GM21367 (cell line): Measurements from ENCODE around the gene ZNF333.
"Not testable (repeated sequence)": the region's sequence is repeated elsewhere in the genome, so short reads cannot be mapped to it uniquely, and the experiment has no call there.

Source experiments
- ATAC-seq: cut with Tn5 transposase; IDR thresholded peaks from one replicate; pipeline ENCODE4 v1.9.1; 2021; ENCODE audit not compliant: unreplicated experiment

Gene ZNF333

GRCh38 chr19:14767466-14767971, 77.7 kb downstream of the ZNF333 start:
- no peak for ATAC-seq

GRCh38 chr19:14768001-14768400, 78.2 kb downstream of the ZNF333 start:
- ATAC-seq = no peak

DNA sequence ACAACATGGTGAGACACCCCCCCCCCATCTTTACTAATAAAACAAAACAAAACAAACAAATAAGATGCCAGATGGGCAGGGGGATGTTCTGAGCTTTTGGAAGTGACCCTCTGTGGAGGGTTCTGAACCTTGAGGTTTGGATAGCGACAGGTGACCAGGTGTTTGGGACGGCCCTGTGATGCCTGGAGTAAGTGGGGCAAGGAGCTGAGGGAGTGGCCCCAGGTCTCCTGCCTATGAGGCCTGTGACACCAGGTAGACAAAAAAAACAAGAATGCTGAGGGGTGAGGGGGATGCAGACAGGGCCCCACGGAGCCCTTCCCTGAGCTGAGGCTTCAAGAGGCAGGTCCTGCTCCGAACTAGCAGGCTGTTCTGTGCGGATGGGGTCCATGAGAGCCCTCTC, 79.4 kb downstream of the ZNF333 start:
- ATAC-seq = no peak

GRCh38 chr19:14770136-14770535, 80.3 kb downstream of the ZNF333 start:
- ATAC-seq = no peak

- no peak for ATAC-seq
Measured at GRCh38 chr19:14770944-14771839, 81.3 kb downstream of the ZNF333 start.

- ATAC-seq = no peak
Measured at GRCh38 chr19:14772467-14772866, 82.6 kb downstream of the ZNF333 start.

GRCh38 chr19:14772995-14773394, 83.1 kb downstream of the ZNF333 start:
- no peak for ATAC-seq

GRCh38 chr19:14773722-14774121, 83.9 kb downstream of the ZNF333 start:
- not testable (repeated sequence) for ATAC-seq

DNA sequence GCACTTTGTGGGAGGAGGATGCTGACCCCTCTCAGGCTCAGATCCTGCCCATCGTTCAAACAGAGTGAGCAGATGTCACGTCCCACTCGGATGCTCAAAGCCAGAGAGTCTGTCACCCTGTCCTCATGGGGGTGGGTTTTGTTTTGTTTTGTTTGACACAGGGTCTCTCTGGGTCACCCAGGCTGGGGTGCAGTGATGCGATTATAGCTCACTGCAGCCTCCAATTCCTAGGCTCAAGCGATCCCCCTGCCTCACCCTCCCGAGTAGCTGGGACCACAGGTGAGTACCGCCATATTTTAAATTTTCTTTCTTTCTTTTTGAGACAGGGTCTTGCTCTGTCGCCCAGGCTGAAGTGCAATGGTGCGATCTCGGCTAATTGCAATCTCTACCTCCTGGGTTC, 84.5 kb downstream of the ZNF333 start:
- ATAC-seq = no peak

GRCh38 chr19:14775326-14775725, 85.5 kb downstream of the ZNF333 start:
- ATAC-seq = not testable (repeated sequence)

DNA sequence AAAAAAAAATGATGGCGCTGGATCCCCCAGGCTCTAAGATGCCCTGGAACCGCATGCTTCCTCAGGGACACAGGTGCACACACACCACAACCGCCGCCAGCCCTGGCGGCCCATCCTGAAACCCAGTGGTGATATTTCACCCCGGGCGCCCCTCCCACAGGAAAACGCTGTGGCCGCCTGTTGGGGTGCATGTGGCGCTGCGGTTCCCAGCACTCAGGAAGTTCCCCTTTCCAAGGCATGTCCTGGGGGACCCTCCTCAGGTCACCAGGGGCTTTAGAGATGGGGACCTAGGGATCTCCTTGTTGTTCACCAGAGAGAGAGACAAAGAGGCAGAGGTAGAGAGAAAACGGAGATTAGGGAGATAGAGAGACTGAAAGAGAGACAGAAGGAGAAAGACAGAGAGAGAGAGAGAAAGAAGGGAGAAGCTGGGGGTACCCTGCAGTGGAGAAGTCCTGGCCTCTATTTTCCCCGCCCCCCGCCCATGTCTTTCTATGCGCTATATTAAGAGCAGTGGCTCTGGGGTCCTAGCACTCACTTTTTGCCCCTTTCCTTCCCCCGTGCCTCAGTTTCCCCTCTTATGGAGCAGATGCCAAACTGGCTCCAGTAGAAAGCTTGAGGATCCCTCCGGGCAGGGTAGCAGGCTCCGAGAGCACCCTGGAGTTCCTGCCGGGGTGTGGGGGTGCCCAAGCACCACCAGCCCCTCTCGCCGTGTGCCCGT, 86.2 kb downstream of the ZNF333 start:
- ATAC-seq = no peak

DNA sequence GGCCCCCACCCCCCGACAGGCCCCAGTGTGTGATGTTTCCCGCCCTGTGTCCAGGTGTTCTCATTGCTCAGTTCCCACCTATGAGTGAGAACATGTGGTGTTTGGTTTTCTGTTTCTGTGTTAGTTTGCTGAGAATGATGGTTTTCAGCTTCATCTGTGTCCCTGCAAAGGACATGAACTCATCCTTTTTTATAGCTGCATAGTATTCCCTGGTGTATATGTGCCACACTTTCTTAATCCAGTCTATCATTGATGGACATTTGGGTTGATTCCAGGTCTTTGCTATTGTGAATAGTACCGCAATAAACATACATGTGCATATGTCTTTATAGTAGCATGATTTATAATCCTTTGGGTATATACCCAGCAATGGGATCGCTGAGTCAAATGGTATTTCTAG, 87.8 kb downstream of the ZNF333 start:
- not testable (repeated sequence) for ATAC-seq

DNA sequence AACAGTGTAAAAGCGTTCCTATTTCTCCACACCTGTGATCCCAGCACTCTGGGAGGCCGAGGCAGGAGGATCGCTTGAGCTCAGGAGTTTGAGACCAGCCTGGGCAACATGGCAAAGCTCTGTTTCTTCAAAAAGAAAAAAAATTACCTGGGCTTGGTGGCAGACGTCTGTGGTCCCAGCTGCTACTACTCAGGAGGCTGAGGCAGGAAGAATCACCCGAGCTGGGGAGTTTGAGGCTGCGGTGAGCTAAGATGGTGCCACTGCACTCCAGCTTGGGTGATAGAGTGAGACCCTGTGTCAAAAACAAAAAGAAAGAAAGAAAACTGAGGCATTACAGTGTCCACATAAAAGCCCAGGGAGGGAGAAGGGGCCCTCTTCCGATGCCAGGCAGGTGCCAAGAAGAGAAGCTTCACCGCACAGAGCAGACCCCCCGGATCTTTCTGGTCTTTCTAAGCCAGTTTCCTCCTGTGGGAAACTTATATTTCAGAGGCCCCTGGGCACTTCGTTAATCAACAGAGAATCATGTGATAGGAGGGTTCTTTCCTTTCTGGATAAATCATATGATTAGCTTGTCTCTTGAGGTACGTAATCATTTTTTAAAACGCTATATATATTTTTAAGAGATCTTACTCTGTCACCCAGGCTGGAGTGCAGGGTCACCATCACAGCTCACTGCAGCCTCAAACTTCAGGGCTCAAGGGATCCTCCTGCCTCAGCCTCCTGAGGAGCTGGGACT, 88.4 kb downstream of the ZNF333 start, which contains the start of gene ADGRE2:
ADGRE2 (minus strand) TSS at position 451 of the 736 bp plus-strand sequence. CDS start 1,804 bp downstream, outside the sequence.
- ATAC-seq = not testable (repeated sequence)

GRCh38 chr19:14779151-14779550, 89.3 kb downstream of the ZNF333 start:
- ATAC-seq = no peak

GRCh38 chr19:14780622-14781225, 90.9 kb downstream of the ZNF333 start:
- not testable (repeated sequence) for ATAC-seq

DNA sequence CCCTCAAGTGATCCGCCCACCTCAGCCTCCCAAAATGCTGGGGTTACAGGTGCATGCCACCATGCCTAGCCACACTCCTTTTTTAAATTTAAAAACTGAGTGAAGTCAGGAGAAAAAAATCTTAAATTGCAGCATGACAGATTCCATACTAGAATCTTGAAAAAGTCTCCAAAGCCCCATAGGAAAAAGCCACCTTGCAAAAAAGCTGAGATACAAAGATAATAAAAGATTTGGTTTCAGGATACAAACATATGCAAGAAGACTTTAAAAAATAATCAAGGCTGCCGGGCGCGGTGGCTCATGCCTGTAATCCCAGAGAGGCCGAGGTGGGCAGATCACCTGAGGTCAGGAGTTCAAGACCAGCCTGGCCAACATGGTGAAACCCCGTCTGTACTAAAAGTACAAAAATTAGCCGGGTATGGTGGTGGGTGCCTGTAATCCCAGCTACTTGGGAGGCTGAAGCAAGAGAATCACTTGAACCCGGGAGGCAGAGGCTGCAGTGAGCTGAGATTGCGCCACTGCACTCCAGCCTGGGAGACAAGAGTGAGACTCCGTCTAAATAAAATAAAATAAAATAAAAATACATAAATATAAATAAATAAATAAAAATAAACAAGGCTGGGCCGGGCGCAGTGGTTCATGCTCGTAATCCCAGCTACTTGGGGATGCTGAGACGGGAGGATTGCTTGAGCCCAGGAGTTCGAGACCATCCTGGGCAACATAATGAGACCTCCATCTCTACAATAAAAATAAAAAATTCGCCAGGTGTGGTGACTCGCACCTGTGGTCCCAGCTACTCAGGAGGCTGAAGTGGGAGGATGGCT, 92.1 kb downstream of the ZNF333 start:
- not testable (repeated sequence) for ATAC-seq

- no peak for ATAC-seq
Measured at GRCh38 chr19:14782626-14783409, 93.0 kb downstream of the ZNF333 start.
